HFFc6 (cell line): Measurements from ENCODE around the gene NUMA1. TPM values are rescaled to one million over a fixed set of nuclear protein-coding genes. Genes with fewer than 3 reads are reported as not detected.

Experiments used
- DNase-seq: peaks from one replicate; pipeline ENCODE4 v3.0.0-alpha.2; 2018
- H3K27ac Mint-ChIP-seq: 2 replicates; pipeline ENCODE4 v1.8.0; 2020; ENCODE audit warnings: mild to moderate bottlenecking, mixed read lengths
- H3K27me3 Mint-ChIP-seq: 2 replicates; pipeline ENCODE4 v1.8.0; 2021; ENCODE audit warnings: mild to moderate bottlenecking, moderate library complexity, mixed read lengths; ENCODE audit not compliant: insufficient read depth
- H3K36me3 Mint-ChIP-seq: 2 replicates; pipeline ENCODE4 v1.8.0; 2021; ENCODE audit warnings: low read depth, mixed read lengths
- H3K4me1 Mint-ChIP-seq: 2 replicates; pipeline ENCODE4 v1.8.0; 2020; ENCODE audit warnings: low read depth, mixed read lengths
- H3K4me3 Mint-ChIP-seq: 2 replicates; pipeline ENCODE4 v1.8.0; 2020; ENCODE audit warnings: mild to moderate bottlenecking, moderate library complexity, mixed read lengths
- H3K9me3 Mint-ChIP-seq: 2 replicates; pipeline ENCODE4 v1.8.0; 2020; ENCODE audit warnings: mild to moderate bottlenecking, mixed read lengths
- total RNA-seq, 6 experiments: library from RNA; stranded (reverse); fragmentation: NEBNext Ultra II Directional; extraction: Animal tissue kit (Norgen Biotek cat#: 25700); gene quantifications; 2 replicates in 1 of 6; 3 replicates in 5 of 6; pipeline ENCODE4 v1.2.3, GENCODE V29; 2021
- TF ChIP-seq, protein P1 (sequence below): fragments of 200-600 bp; sonication (generic); IDR thresholded peaks from 2 replicates; pipeline ENCODE4 v1.5.0; 2021; ENCODE audit warnings: antibody characterized with exemption, mild to moderate bottlenecking

The NUMA1 gene
- total RNA-seq, 6 experiments from 2014 or later = 127 to 148 (median 137) TPM

- no peak for DNase-seq
- Mint-ChIP-seq H3K9me3 (no peaks in the 10 kb centered on the region), H3K36me3 (peaks cover 19% of the 10 kb centered on the region; the same call in 1 of the 2 replicates), H3K4me1 (peaks cover 58% of the 10 kb centered on the region), H3K4me3 (peak overlapping the region; percentile 89), H3K27me3 (peaks cover 4% of the 10 kb centered on the region), H3K27ac (peak overlapping the region; percentile 97)
- TF ChIP-seq, protein P1, sequence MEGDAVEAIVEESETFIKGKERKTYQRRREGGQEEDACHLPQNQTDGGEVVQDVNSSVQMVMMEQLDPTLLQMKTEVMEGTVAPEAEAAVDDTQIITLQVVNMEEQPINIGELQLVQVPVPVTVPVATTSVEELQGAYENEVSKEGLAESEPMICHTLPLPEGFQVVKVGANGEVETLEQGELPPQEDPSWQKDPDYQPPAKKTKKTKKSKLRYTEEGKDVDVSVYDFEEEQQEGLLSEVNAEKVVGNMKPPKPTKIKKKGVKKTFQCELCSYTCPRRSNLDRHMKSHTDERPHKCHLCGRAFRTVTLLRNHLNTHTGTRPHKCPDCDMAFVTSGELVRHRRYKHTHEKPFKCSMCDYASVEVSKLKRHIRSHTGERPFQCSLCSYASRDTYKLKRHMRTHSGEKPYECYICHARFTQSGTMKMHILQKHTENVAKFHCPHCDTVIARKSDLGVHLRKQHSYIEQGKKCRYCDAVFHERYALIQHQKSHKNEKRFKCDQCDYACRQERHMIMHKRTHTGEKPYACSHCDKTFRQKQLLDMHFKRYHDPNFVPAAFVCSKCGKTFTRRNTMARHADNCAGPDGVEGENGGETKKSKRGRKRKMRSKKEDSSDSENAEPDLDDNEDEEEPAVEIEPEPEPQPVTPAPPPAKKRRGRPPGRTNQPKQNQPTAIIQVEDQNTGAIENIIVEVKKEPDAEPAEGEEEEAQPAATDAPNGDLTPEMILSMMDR = no peak
Measured at GRCh38 chr11:72079819-72080325, 470 bp downstream of the NUMA1 start.

DNA sequence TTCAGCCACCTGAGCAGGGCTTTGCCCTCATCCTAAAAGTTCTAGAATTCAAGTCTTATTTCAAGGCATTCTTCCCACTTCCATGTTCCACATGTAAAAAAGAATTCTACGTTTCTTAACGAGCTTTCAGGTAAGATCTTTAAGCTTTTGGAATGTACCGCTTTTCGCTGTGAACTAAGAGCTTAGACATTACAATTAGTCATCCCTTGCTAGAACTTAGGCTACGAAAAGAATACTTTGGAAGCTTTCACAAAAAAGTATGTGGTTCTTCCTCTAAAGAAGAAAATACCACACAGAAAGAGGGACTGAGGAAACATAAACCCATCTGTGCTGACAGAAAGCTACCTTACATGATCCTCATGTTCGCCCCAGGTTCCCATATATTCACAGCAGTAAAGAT is 1.9 kb downstream of the NUMA1 start:
- Mint-ChIP-seq H3K27me3 (peaks cover 2% of the 10 kb centered on the region), H3K9me3 (no peaks in the 10 kb centered on the region), H3K36me3 (peaks cover 20% of the 10 kb centered on the region; the same call in 1 of the 2 replicates), H3K4me1 (peaks cover 56% of the 10 kb centered on the region), H3K4me3 (peak overlapping the region; percentile 89), H3K27ac (peak overlapping the region; percentile 97)
- no peak for DNase-seq
- TF ChIP-seq, protein P1 = no peak

- Mint-ChIP-seq H3K27me3 (peaks cover 2% of the 10 kb centered on the region), H3K27ac (peak overlapping the region; percentile 61), H3K36me3 (peaks cover 24% of the 10 kb centered on the region; the same call in 1 of the 2 replicates), H3K4me1 (peaks cover 69% of the 10 kb centered on the region), H3K4me3 (no peak overlapping the region), H3K9me3 (no peaks in the 10 kb centered on the region)
- TF ChIP-seq, protein P1 = no peak
- DNase-seq = no peak
Measured at GRCh38 chr11:72075756-72076155, 4.6 kb downstream of the NUMA1 start.

DNA sequence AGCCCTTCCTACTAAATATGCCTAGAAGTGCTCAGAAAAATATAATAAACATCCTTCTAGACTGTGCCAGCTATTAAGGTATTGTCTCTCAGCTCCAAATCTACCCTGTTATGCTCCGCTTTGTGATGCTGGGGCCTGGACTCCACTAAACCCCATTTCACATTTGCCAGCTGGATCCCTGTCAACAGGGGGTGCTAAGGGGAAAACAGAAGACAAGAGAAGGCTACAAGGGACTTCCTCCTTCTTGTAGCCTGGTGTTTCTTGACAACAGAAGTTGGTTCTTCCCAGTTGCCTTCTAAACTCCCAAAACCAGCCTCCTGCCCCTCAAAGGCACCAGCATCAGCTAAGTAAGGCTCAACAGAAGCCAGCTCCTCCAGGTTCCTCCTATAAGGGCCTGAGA is 5.2 kb downstream of the NUMA1 start:
- H3K4me1 Mint-ChIP-seq = peaks cover 73% of the 10 kb centered on the region
- peaks cover 2% of the 10 kb centered on the region; the same call in 1 of the 2 replicates for H3K27me3 Mint-ChIP-seq
- peak overlapping the region; percentile 61 for H3K27ac Mint-ChIP-seq
- H3K4me3 Mint-ChIP-seq = no peak overlapping the region
- no peak for DNase-seq
- TF ChIP-seq, protein P1 = peak; percentile 32
- no peaks in the 10 kb centered on the region for H3K9me3 Mint-ChIP-seq
- H3K36me3 Mint-ChIP-seq = peaks cover 24% of the 10 kb centered on the region; the same call in 1 of the 2 replicates

GRCh38 chr11:72072348-72072747 is 8.0 kb downstream of the NUMA1 start:
- peak; percentile 82 for DNase-seq
- peaks cover 29% of the 10 kb centered on the region; the same call in 1 of the 2 replicates for H3K36me3 Mint-ChIP-seq
- peak overlapping the region; percentile 52 for H3K4me3 Mint-ChIP-seq
- H3K4me1 Mint-ChIP-seq = peaks cover 84% of the 10 kb centered on the region
- TF ChIP-seq, protein P1 = no peak
- no peaks in the 10 kb centered on the region for H3K9me3 Mint-ChIP-seq
- peak overlapping the region; percentile 94 for H3K27ac Mint-ChIP-seq
- H3K27me3 Mint-ChIP-seq = peaks cover 1% of the 10 kb centered on the region
